ENCODE data around the gene PPP1R3D.

PPP1R3D gene

GRCh38 chr20:59944726-59945125, 4.6 kb upstream of the PPP1R3D start:
- Histone ChIP-seq H3K4me2 (no peak overlapping the region), H3K36me3 (ENCODE audit: insufficient read depth) (no peaks in the 10 kb centered on the region; the same call in 1 of the 2 replicates), H3K4me3 (IDR thresholded peaks at IDR 0.05; ENCODE audit: insufficient read depth, low read depth, low read length) (no peak overlapping the region), H3K27me3 (ENCODE audit: insufficient read depth, low read depth) (no peaks in the 10 kb centered on the region), H2AFZ (ENCODE audit: low read depth) (no peak overlapping the region), H3K79me2 (ENCODE audit: insufficient read depth, low read depth) (peaks cover 17% of the 10 kb centered on the region; the same call in 1 of the 2 replicates), H3K27ac (no peak overlapping the region), H3K4me1 (ENCODE audit: low read depth, poor library complexity, severe bottlenecking) (peaks cover 24% of the 10 kb centered on the region), H3K9ac (no peak overlapping the region), H4K20me1 (ENCODE audit: insufficient read depth) (no peaks in the 10 kb centered on the region)
- TF ChIP-seq CTCF (conservative IDR thresholded peaks at IDR 0.05; ENCODE audit: low read depth, low read length): no peak

GRCh38 chr20:59942245-59942644, 2.1 kb upstream of the PPP1R3D start:
- H3K79me2 ChIP-seq (ENCODE audit: insufficient read depth, low read depth): peaks cover 20% of the 10 kb centered on the region
- peaks cover 20% of the 10 kb centered on the region for H3K4me1 ChIP-seq (ENCODE audit: low read depth, poor library complexity, severe bottlenecking)
- no peak overlapping the region for H3K9ac ChIP-seq
- no peaks in the 10 kb centered on the region; the same call in 1 of the 2 replicates for H3K36me3 ChIP-seq (ENCODE audit: insufficient read depth)
- no peaks in the 10 kb centered on the region for H4K20me1 ChIP-seq (ENCODE audit: insufficient read depth)
- H3K4me3 ChIP-seq (IDR thresholded peaks at IDR 0.05; ENCODE audit: insufficient read depth, low read depth, low read length): no peak overlapping the region
- peak overlapping the region; percentile 57; the same call in 1 of the 2 replicates for H3K4me2 ChIP-seq
- H2AFZ ChIP-seq (ENCODE audit: low read depth): no peak overlapping the region
- TF ChIP-seq CTCF (conservative IDR thresholded peaks at IDR 0.05; ENCODE audit: low read depth, low read length): no peak
- H3K27ac ChIP-seq: no peak overlapping the region
- H3K27me3 ChIP-seq (ENCODE audit: insufficient read depth, low read depth): no peaks in the 10 kb centered on the region

DNA sequence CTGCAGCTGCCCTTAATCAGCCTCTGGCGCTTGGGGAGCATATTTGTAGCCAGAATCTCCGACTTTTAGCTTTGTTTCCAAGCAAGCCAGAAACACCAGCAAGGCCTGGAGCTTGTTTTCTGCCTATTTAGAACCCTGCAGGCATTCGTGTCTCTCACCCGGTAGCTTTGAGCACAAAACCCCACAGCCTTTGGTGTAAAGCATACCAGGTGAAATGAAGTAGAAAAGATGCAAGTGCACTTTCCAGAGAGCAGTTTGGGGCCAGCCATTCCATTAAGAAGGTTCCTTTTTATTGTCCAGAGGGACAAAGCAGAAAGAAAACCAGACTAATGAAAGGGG, 820 bp upstream of the PPP1R3D start:
- H3K79me2 ChIP-seq (ENCODE audit: insufficient read depth, low read depth): peaks cover 20% of the 10 kb centered on the region
- H3K4me3 ChIP-seq (IDR thresholded peaks at IDR 0.05; ENCODE audit: insufficient read depth, low read depth, low read length): peak overlapping the region; percentile 64
- H4K20me1 ChIP-seq (ENCODE audit: insufficient read depth): no peaks in the 10 kb centered on the region
- peak overlapping the region; percentile 88 for H3K27ac ChIP-seq
- H3K9ac ChIP-seq: peak overlapping the region; percentile 88
- no peak for TF ChIP-seq CTCF (conservative IDR thresholded peaks at IDR 0.05; ENCODE audit: low read depth, low read length)
- H3K4me1 ChIP-seq (ENCODE audit: low read depth, poor library complexity, severe bottlenecking): peaks cover 23% of the 10 kb centered on the region
- H3K27me3 ChIP-seq (ENCODE audit: insufficient read depth, low read depth): no peaks in the 10 kb centered on the region
- peak overlapping the region; percentile 83 for H2AFZ ChIP-seq (ENCODE audit: low read depth)
- peak overlapping the region; percentile 57 for H3K4me2 ChIP-seq
- no peaks in the 10 kb centered on the region; the same call in 1 of the 2 replicates for H3K36me3 ChIP-seq (ENCODE audit: insufficient read depth)

DNA sequence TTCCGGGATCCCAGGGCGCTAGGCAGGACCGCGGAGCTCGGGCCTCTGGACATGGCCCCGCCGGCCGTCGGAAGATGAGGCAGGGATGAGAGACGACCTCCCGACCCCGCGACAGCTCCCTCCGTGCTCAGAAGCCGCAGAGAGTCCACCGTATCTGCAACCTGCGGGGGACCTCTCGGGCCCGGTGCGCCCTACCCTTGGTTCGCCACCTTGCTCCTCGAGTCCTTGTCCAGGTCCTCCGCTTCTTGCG, 301 bp downstream of the PPP1R3D start:
- H3K79me2 ChIP-seq (ENCODE audit: insufficient read depth, low read depth): peaks cover 20% of the 10 kb centered on the region

More for the DNA sequence above, 301 bp downstream of the PPP1R3D start:
- Histone ChIP-seq H3K36me3 (ENCODE audit: insufficient read depth) (no peaks in the 10 kb centered on the region; the same call in 1 of the 2 replicates), H3K27me3 (ENCODE audit: insufficient read depth, low read depth) (no peaks in the 10 kb centered on the region), H2AFZ (ENCODE audit: low read depth) (peak overlapping the region; percentile 83), H3K4me3 (IDR thresholded peaks at IDR 0.05; ENCODE audit: insufficient read depth, low read depth, low read length) (no peak overlapping the region), H3K9ac (peak overlapping the region; percentile 88), H3K4me1 (ENCODE audit: low read depth, poor library complexity, severe bottlenecking) (peaks cover 23% of the 10 kb centered on the region), H3K4me2 (peak overlapping the region; percentile 57), H3K27ac (peak overlapping the region; percentile 88), H4K20me1 (ENCODE audit: insufficient read depth) (no peaks in the 10 kb centered on the region)
- no peak for TF ChIP-seq CTCF (conservative IDR thresholded peaks at IDR 0.05; ENCODE audit: low read depth, low read length)
